ENCODE measurements around the gene ABCA13.

DNA sequence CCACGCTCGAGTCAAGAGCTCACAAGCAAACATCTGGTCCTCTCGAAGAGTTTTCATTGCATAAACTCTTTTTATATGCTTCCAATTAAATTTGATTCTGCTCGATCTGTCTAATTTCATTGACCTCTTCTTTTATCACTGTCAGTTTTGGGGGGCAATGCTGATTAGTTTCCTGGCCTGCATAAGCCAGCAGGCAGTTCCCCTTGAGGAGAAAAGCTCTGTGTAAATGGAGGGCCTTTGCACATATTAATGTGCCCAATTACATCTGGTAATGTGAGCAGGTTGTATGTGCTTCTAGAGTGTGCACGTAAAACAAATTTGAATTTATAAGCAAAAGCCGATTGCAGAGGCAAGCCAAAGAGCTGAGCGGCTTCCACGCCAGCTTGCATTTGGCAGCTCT, 210.3 kb downstream of the ABCA13 start:
- TF ChIP-seq, protein P1, sequence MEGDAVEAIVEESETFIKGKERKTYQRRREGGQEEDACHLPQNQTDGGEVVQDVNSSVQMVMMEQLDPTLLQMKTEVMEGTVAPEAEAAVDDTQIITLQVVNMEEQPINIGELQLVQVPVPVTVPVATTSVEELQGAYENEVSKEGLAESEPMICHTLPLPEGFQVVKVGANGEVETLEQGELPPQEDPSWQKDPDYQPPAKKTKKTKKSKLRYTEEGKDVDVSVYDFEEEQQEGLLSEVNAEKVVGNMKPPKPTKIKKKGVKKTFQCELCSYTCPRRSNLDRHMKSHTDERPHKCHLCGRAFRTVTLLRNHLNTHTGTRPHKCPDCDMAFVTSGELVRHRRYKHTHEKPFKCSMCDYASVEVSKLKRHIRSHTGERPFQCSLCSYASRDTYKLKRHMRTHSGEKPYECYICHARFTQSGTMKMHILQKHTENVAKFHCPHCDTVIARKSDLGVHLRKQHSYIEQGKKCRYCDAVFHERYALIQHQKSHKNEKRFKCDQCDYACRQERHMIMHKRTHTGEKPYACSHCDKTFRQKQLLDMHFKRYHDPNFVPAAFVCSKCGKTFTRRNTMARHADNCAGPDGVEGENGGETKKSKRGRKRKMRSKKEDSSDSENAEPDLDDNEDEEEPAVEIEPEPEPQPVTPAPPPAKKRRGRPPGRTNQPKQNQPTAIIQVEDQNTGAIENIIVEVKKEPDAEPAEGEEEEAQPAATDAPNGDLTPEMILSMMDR (conservative IDR thresholded peaks at IDR 0.05; ENCODE audit: low read length), result no peak
- TF ChIP-seq EZH2phosphoT487 (IDR thresholded peaks at IDR 0.05; ENCODE audit: borderline replicate concordance), result no peak

Measured in Loucy (cell line).